Adrenal gland (tissue), 19 donors: Measurements from ENCODE around the gene ARPC2. TPM values are rescaled to one million over a fixed set of nuclear protein-coding genes. Genes with fewer than 3 reads are reported as not detected.

Source experiments
- DNase-seq, 7 donors: peaks; one replicate each; pipeline ENCODE4 v3.0.0-alpha.2; 2019 to 2020
- H3K27ac ChIP-seq, 5 donors: fragments of 200-600 bp; sonication (generic) in 4 of 5; 1 replicate in 3 of 5; 2 replicates in 2 of 5; pipeline versions ENCODE4 v1.5.1 to v1.8.0; 2016 to 2020; ENCODE audit warnings: mild to moderate bottlenecking in 1 of 5
- H3K27me3 ChIP-seq: fragments of 200-600 bp; 2 replicates; pipeline ENCODE4 v1.8.0; 2021
- H3K36me3 ChIP-seq, 2 donors: fragments of 200-600 bp; replicated peaks in 1 of 2; 1 replicate in 1 of 2; 2 replicates in 1 of 2; pipeline versions ENCODE4 v1.5.1 to v1.8.0; 2018 to 2022
- H3K4me1 ChIP-seq, 2 donors: fragments of 200-600 bp; replicated peaks in 1 of 2; 1 replicate in 1 of 2; 2 replicates in 1 of 2; pipeline versions ENCODE4 v1.5.1 to v1.8.0; 2018 to 2021
- H3K4me3 ChIP-seq, 4 donors: fragments of 200-600 bp; sonication (generic) in 3 of 4; one replicate each; pipeline ENCODE4 v1.5.1; 2016 to 2018
- H3K9me3 ChIP-seq, 3 donors: fragments of 200-600 bp; sonication (generic) in 1 of 3; replicated peaks in 1 of 3; 1 replicate in 2 of 3; 2 replicates in 1 of 3; pipeline versions ENCODE4 v1.5.1 to v1.8.0; 2016 to 2021
- POLR2A ChIP-seq, 2 donors: fragments of 450-650 bp; IDR thresholded peaks; one replicate each; pipeline ENCODE4 v1.6.1; 2017; ENCODE audit warnings: antibody characterized with exemption in 2 of 2, mild to moderate bottlenecking in 2 of 2, moderate library complexity in 1 of 2
- WGBS, 4 donors: extraction: QIAGEN DNeasy Blood & Tissue Kit in 2 of 4; methylation state at CpG; one replicate each; pipeline versions ENCODE4 v1.1.5 to v1.1.7; 2013 to 2017; 5-methylcytosine and 5-hydroxymethylcytosine counted together
- intact Hi-C, 2 donors: fragments of 100-400 bp; cut with DNase I; formaldehyde crosslinking; loops; one replicate each; pipeline versions ENCODE4 v1.14.1 to v1.15.0; 2022 to 2023
- long read RNA-seq, 10 donors: library from polyadenylated mRNA in 3 of 10; unstranded in 2 of 10; stranded (forward) in 1 of 10; transcript quantifications; one replicate each; pipeline ENCODE4 v2.0.0 and lab custom pipeline, GENCODE V29; 2021 to 2026
- polyA plus RNA-seq, 3 donors: library from polyadenylated mRNA; stranded (reverse); fragments of 200-250 nt in 2 of 3; fragments of 350-450 nt in 1 of 3; fragmentation: Illumina TruSeq in 1 of 3; extraction: RNeasy Lipid Tissue Mini Kit (QIAGEN cat#74804) in 1 of 3; gene quantifications; one replicate each; pipeline ENCODE4 v1.2.3, GENCODE V29; 2013 to 2014
- total RNA-seq, 9 donors: library from RNA; depleted of rRNA in 4 of 9; stranded (reverse); fragments of >200 nt in 4 of 9; fragments of 120-200 nt in 1 of 9; fragmentation: NEBNext Ultra II Directional in 1 of 9; extraction: Animal tissue kit (Norgen Biotek cat#: 25700) in 1 of 9; gene quantifications; one replicate each; pipeline versions ENCODE4 v1.1.0 to v1.2.4, GENCODE V29; 2013 to 2023
- TF ChIP-seq, protein P1 (sequence below), 6 experiments: fragments of 450-650 bp in 4 of 6; fragments of 200-600 bp in 2 of 6; sonication (generic) in 1 of 6; IDR thresholded peaks; 1 replicate in 5 of 6; 2 replicates in 1 of 6; pipeline versions ENCODE4 v1.5.1 to v1.8.0; 2016 to 2021; ENCODE audit warnings: antibody characterized with exemption in 6 of 6, mild to moderate bottlenecking in 2 of 6, moderate library complexity in 1 of 6
- donor health status: healthy with polysubstance abuse.
- donor health status: Bipolar disorder and iron deficiency.
- donor health status: DM: yes; HTN: yes; CAD: no.
- donor health status: DM: no; HTN: no; CAD: no.
- donor health status: DM: no; HTN: no; CAD: no.
- donor health status: DM: yes; HTN: yes; CAD: no.

Gene ARPC2
- total RNA-seq: 100 to 1,000 TPM; 122 to 254 (median 188) TPM
- 100 to 1,000 TPM in 2 of 3 donors, 10 to 100 TPM in 1; 93.5 to 284 (median 118) TPM for polyA plus RNA-seq
- long read RNA-seq, donor 1, transcript ARPC2-216 (2 exons, 550 nt): minor isoform, 9 of 276 reads
- long read RNA-seq, donor 1, transcript ARPC2-202 (11 exons, 1,505 nt): major isoform, 96 of 276 reads
- long read RNA-seq, donor 1, partial matches to known transcripts: 122 of 276 reads
- long read RNA-seq, donor 1, other reads (novel, unspliced or antisense): 42 of 276 reads
- long read RNA-seq, donor 2, transcript ARPC2-216 (2 exons, 550 nt): minor isoform, 5 of 141 reads
- long read RNA-seq, donor 2, transcript ARPC2-202 (11 exons, 1,505 nt): major isoform, 83 of 141 reads
- long read RNA-seq, donor 2, transcript ARPC2-201 (10 exons, 1,605 nt): minor isoform, 6 of 141 reads
- long read RNA-seq, donor 2, partial matches to known transcripts: 46 of 141 reads
- long read RNA-seq, donor 2, other reads (novel, unspliced or antisense): 0 of 141 reads
- long read RNA-seq, donor 3, transcript ARPC2-216 (2 exons, 550 nt): minor isoform, 9 of 137 reads
- long read RNA-seq, donor 3, transcript ARPC2-201 (10 exons, 1,605 nt): minor isoform, 9 of 137 reads
- long read RNA-seq, donor 3, transcript ARPC2-202 (11 exons, 1,505 nt): major isoform, 76 of 137 reads
- long read RNA-seq, donor 3, partial matches to known transcripts: 41 of 137 reads
- long read RNA-seq, donor 3, other reads (novel, unspliced or antisense): 0 of 137 reads
- long read RNA-seq, donor 4, transcript ARPC2-202 (11 exons, 1,505 nt): major isoform, 145 of 210 reads
- long read RNA-seq, donor 4, transcript ARPC2-201 (10 exons, 1,605 nt): minor isoform, 6 of 210 reads
- long read RNA-seq, donor 4, partial matches to known transcripts: 43 of 210 reads
- long read RNA-seq, donor 4, other reads (novel, unspliced or antisense): 13 of 210 reads
- long read RNA-seq, donor 5, transcript ARPC2-202 (11 exons, 1,505 nt): major isoform, 359 of 377 reads
- long read RNA-seq, donor 5, partial matches to known transcripts: 4 of 377 reads
- long read RNA-seq, donor 5, other reads (novel, unspliced or antisense): 12 of 377 reads
- long read RNA-seq, donor 6, transcript ARPC2-202 (11 exons, 1,505 nt): major isoform, 53 of 77 reads
- long read RNA-seq, donor 6, partial matches to known transcripts: 22 of 77 reads
- long read RNA-seq, donor 6, other reads (novel, unspliced or antisense): 2 of 77 reads
- long read RNA-seq, donor 7, transcript ARPC2-201 (10 exons, 1,605 nt): minor isoform, 6 of 114 reads
- long read RNA-seq, donor 7, transcript ARPC2-202 (11 exons, 1,505 nt): major isoform, 67 of 114 reads
- long read RNA-seq, donor 7, transcript ARPC2-216 (2 exons, 550 nt): minor isoform, 6 of 114 reads
- long read RNA-seq, donor 7, partial matches to known transcripts: 32 of 114 reads
- long read RNA-seq, donor 7, other reads (novel, unspliced or antisense): 0 of 114 reads
- long read RNA-seq, donor 8, transcript ARPC2-201 (10 exons, 1,605 nt): minor isoform, 16 of 399 reads
- long read RNA-seq, donor 8, transcript ARPC2-216 (2 exons, 550 nt): minor isoform, 6 of 399 reads
- long read RNA-seq, donor 8, transcript ARPC2-202 (11 exons, 1,505 nt): major isoform, 169 of 399 reads
- long read RNA-seq, donor 8, partial matches to known transcripts: 189 of 399 reads
- long read RNA-seq, donor 8, other reads (novel, unspliced or antisense): 15 of 399 reads
- long read RNA-seq, donor 9, transcript ARPC2-216 (2 exons, 550 nt): minor isoform, 11 of 156 reads
- long read RNA-seq, donor 9, transcript ARPC2-202 (11 exons, 1,505 nt): major isoform, 48 of 156 reads
- long read RNA-seq, donor 9, partial matches to known transcripts: 92 of 156 reads
- long read RNA-seq, donor 9, other reads (novel, unspliced or antisense): 0 of 156 reads
- long read RNA-seq, donor 10, transcript ARPC2-202 (11 exons, 1,505 nt): major isoform, 62 of 86 reads
- long read RNA-seq, donor 10, partial matches to known transcripts: 20 of 86 reads
- long read RNA-seq, donor 10, other reads (novel, unspliced or antisense): 0 of 86 reads

DNA sequence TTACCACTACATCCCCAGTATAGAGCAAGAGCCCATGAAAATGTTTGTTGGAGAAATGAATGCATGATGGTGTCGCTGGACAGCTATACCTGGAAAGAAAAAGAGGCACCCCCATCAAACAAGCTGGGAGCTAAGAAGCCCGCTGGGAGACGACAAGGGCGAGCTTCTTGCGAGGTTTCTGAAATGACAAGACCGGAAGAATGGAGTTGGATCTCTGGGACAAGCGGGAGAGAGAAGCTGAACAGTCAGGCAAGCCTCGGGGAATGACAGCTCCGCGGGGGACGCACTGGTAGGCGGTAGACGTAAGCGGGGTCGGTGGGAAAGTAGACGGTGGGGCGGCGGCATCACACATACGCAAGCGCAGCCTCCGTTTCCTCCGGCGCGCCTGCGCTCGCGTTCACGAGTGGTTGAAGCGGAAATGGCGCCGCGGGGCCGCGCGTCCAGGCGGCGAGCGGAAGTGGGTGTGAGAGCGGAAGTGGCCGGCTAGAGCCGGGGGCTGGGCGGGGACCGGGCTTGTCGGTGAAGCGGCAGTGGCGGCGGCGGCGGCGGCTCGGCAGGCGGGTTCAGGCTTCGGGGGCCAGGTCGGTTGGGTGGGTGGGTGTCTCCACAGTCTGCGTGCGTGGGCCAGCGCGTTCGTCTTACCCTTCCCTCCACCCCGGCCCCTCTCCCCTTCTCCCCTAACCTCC is at the start of gene ARPC2:
Gene ARPC2, plus strand, starts transcription at position 516 of the 686 bp plus-strand sequence. CDS start 282 bp downstream, outside the sequence.
- DNase-seq: peak; percentile 91 to 97 (median 93)
- no peaks in the 10 kb centered on the region for H3K9me3 ChIP-seq
- WGBS, 4 donors: 0% methylated on average over 15 to 60 of the region's 60 CpGs
- no peaks in the 10 kb centered on the region for H3K36me3 ChIP-seq
- H3K4me1 ChIP-seq: peaks cover 21 to 44% of the 10 kb centered on the region in 2 donors
- intact Hi-C loops: no loop called here
- peak within 1 kb of the TSS; percentile 88 to 98 (median 95) for H3K4me3 ChIP-seq
- H3K27me3 ChIP-seq: no peaks in the 10 kb centered on the region
- TF ChIP-seq POLR2A (IDR thresholded peaks at IDR 0.05): peak; percentile 75 to 86
- TF ChIP-seq, protein P1, sequence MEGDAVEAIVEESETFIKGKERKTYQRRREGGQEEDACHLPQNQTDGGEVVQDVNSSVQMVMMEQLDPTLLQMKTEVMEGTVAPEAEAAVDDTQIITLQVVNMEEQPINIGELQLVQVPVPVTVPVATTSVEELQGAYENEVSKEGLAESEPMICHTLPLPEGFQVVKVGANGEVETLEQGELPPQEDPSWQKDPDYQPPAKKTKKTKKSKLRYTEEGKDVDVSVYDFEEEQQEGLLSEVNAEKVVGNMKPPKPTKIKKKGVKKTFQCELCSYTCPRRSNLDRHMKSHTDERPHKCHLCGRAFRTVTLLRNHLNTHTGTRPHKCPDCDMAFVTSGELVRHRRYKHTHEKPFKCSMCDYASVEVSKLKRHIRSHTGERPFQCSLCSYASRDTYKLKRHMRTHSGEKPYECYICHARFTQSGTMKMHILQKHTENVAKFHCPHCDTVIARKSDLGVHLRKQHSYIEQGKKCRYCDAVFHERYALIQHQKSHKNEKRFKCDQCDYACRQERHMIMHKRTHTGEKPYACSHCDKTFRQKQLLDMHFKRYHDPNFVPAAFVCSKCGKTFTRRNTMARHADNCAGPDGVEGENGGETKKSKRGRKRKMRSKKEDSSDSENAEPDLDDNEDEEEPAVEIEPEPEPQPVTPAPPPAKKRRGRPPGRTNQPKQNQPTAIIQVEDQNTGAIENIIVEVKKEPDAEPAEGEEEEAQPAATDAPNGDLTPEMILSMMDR (IDR thresholded peaks at IDR 0.05): peak in 5 of 6 experiments; percentile 16 to 57 (median 30)
- H3K27ac ChIP-seq: peak within 1 kb of the TSS; percentile 84 to 98 (median 92)

DNA sequence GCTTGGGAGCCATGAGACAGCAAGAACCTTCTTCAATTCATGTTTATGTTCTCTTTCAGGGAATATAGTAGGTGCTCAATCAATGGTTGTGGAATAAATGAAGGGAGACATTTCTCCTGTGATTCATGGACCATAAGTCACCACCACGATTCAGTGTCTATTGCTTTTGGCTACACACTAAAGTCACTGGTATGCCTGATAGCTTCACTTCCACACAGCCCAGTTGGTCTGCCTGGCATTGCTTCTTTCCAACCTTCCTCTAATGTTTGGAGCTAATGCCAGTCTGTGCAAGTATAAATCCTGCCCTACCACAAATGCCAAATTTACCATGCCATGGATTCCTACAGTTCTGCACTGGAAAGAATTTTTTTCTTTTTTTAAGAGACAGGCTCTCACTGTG is 49.0 kb upstream of the ARPC2 start:
- peaks cover 8% of the 10 kb centered on the region for H3K27me3 ChIP-seq
- H3K27ac ChIP-seq: no peak overlapping the region
- H3K36me3 ChIP-seq: no peaks in the 10 kb centered on the region
- DNase-seq: no peak
- H3K4me1 ChIP-seq: no peaks in the 10 kb centered on the region
- intact Hi-C loops: no loop called here
- H3K4me3 ChIP-seq: no peak overlapping the region
- 45 to 69% (median 53%) methylated on average over 1 of the region's 1 CpG for WGBS, 4 donors
- TF ChIP-seq, protein P1 (IDR thresholded peaks at IDR 0.05): no peak
- no peak for TF ChIP-seq POLR2A (IDR thresholded peaks at IDR 0.05)
- no peaks in the 10 kb centered on the region for H3K9me3 ChIP-seq
